HCT116 (cell line): ENCODE results near the gene AP1B1. TPM values are rescaled to one million over a fixed set of nuclear protein-coding genes. Genes with fewer than 3 reads are reported as not detected.

Experiments
- ATAC-seq: fragments of 200-7000 bp; cut with Tn5 transposase; 2 replicates; pipeline ENCODE4 v1.9.1; 2020; ENCODE audit warnings: mild to moderate bottlenecking, moderate library complexity
- BruUV-seq: library from RNA; stranded (reverse); fragments of 400-500 nt; replicated peaks from 2 replicates; lab custom pipeline; 2021; lab: Mats Ljungman, UMichigan
- CTCF ChIA-PET: fragments of 300-600 bp; sonication (Branson Sonifier 250); formaldehyde crosslinking; loops from one replicate; lab custom pipeline; 2021; ENCODE audit warnings: antibody characterized with exemption; lab: Charles Lee
- POLR2A ChIA-PET: fragments of 300-600, 350-600 bp; sonication (Branson Sonifier 250); formaldehyde crosslinking; loops from one replicate; lab custom pipeline; 2021; ENCODE audit warnings: antibody characterized with exemption; lab: Charles Lee
- RAD21 ChIA-PET, 2 experiments: fragments of 300-600 bp; sonication (Branson Sonifier 250); formaldehyde crosslinking; loops; one replicate each; lab custom pipeline; 2023; ENCODE audit warnings: low total read pairs in 2 of 2; ENCODE audit not compliant: uncharacterized antibody in 2 of 2, unreplicated experiment in 2 of 2, low non-redundant PET in 1 of 2; lab: Charles Lee
- DNase-seq: peaks from one replicate; pipeline ENCODE4 v3.0.0-alpha.2; 2010; ENCODE audit warnings: low read depth, low spot score
- H2AFZ ChIP-seq: fragments of 200-600 bp; shearing (Covaris generic), sonication (generic); 2 replicates; pipeline ENCODE4 v1.6.1; 2017; ENCODE audit warnings: low read depth, mixed run types, mixed read lengths, antibody characterized with exemption, low read length; ENCODE audit not compliant: poor library complexity, severe bottlenecking
- H3K27ac ChIP-seq: 2 replicates; pipeline ENCODE4 v1.5.1; 2012; ENCODE audit warnings: low read depth, low read length
- H3K27me3 ChIP-seq: fragments of 200-600 bp; sonication (generic); 2 replicates; pipeline ENCODE4 v1.6.1; 2016; ENCODE audit warnings: mixed run types, low read length, mixed read lengths; ENCODE audit not compliant: insufficient read depth
- H3K36me3 ChIP-seq, 2 experiments: fragments of 200-500 bp in 1 of 2; fragments of 200-600 bp in 1 of 2; sonication (Bioruptor generic) in 1 of 2; sonication (generic) in 1 of 2; 2 replicates each; pipeline versions ENCODE4 v1.5.1 to v1.6.1; 2014 to 2016; ENCODE audit warnings: low read length in 2 of 2, inconsistent platforms in 1 of 2, mixed read lengths in 1 of 2, mixed run types in 1 of 2; ENCODE audit not compliant: insufficient read depth in 2 of 2, control insufficient read depth in 1 of 2
- H3K4me1 ChIP-seq, 2 experiments: fragments of 200-600 bp in 1 of 2; sonication (generic) in 1 of 2; 2 replicates each; pipeline versions ENCODE4 v1.5.1 to v1.6.1; 2012 to 2017; ENCODE audit warnings: low read length in 2 of 2, inconsistent platforms in 1 of 2, mild to moderate bottlenecking in 1 of 2, mixed read lengths in 1 of 2, mixed run types in 1 of 2, moderate library complexity in 1 of 2; ENCODE audit not compliant: insufficient read depth in 2 of 2, control insufficient read depth in 1 of 2
- H3K4me2 ChIP-seq: fragments of 200-600 bp; sonication (generic); 2 replicates; pipeline ENCODE4 v1.6.1; 2017; ENCODE audit warnings: mixed run types, low read length, mixed read lengths
- H3K4me3 ChIP-seq, 2 experiments: fragments of 200-600 bp in 1 of 2; sonication (generic) in 1 of 2; replicated peaks in 1 of 2; 2 replicates each; pipeline ENCODE4 v1.5.1; 2011 to 2016; ENCODE audit warnings: low read length in 2 of 2, control low read depth in 1 of 2, low read depth in 1 of 2, mild to moderate bottlenecking in 1 of 2, mixed read lengths in 1 of 2, mixed run types in 1 of 2
- H3K79me2 ChIP-seq: fragments of 200-600 bp; sonication (generic); 2 replicates; pipeline ENCODE4 v1.6.1; 2017; ENCODE audit warnings: mild to moderate bottlenecking, mixed run types, low read length, moderate library complexity, mixed read lengths; ENCODE audit not compliant: insufficient read depth
- H3K9ac ChIP-seq: fragments of 200-600 bp; sonication (generic); 2 replicates; pipeline ENCODE4 v1.6.1; 2016; ENCODE audit warnings: low read length, mixed read lengths
- H3K9me2 ChIP-seq: fragments of 200-600 bp; sonication (generic), shearing (Covaris generic); 2 replicates; pipeline ENCODE4 v1.6.1; 2017; ENCODE audit warnings: mixed run types, mild to moderate bottlenecking, moderate library complexity; ENCODE audit not compliant: insufficient read depth
- H3K9me3 ChIP-seq, 2 experiments: fragments of 200-500 bp in 1 of 2; fragments of 200-600 bp in 1 of 2; sonication (Bioruptor generic) in 1 of 2; sonication (generic) in 1 of 2; 2 replicates each; pipeline ENCODE4 v1.6.1; 2014 to 2017; ENCODE audit warnings: low read length in 2 of 2, mixed read lengths in 2 of 2, inconsistent platforms in 1 of 2, low read depth in 1 of 2, mild to moderate bottlenecking in 1 of 2, mixed run types in 1 of 2, moderate library complexity in 1 of 2; ENCODE audit not compliant: control insufficient read depth in 1 of 2, insufficient read depth in 1 of 2
- H4K20me1 ChIP-seq: fragments of 200-600 bp; sonication (generic), shearing (Covaris generic); 2 replicates; pipeline ENCODE4 v1.6.1; 2017; ENCODE audit warnings: mixed run types, mild to moderate bottlenecking, moderate library complexity; ENCODE audit not compliant: insufficient read depth
- CEBPB ChIP-seq: IDR thresholded peaks from 2 replicates; pipeline ENCODE4 v1.6.1; 2012; ENCODE audit warnings: low read depth
- EGR1 ChIP-seq: IDR thresholded peaks from 2 replicates; pipeline ENCODE4 v1.6.1; 2012; ENCODE audit warnings: low read depth
- ELF1 ChIP-seq: IDR thresholded peaks from 2 replicates; pipeline ENCODE4 v1.6.1; 2012; ENCODE audit warnings: low read depth, borderline replicate concordance
- EZH2 ChIP-seq: fragments of 200-600 bp; sonication (generic); IDR thresholded peaks from 2 replicates; pipeline ENCODE4 v1.6.1; 2017; ENCODE audit warnings: antibody characterized with exemption, mixed run types
- EZH2phosphoT487 ChIP-seq: fragments of 200-600 bp; IDR thresholded peaks from 2 replicates; pipeline ENCODE4 v1.6.1; 2018; ENCODE audit warnings: antibody characterized with exemption, borderline replicate concordance
- FOSL1 ChIP-seq: IDR thresholded peaks from 2 replicates; pipeline ENCODE4 v1.6.1; 2012; ENCODE audit warnings: low read depth
- POLR2AphosphoS5 ChIP-seq: IDR thresholded peaks from 2 replicates; pipeline ENCODE4 v1.6.1; 2011; ENCODE audit warnings: mild to moderate bottlenecking, low read depth, low read length, moderate library complexity
- SIN3A ChIP-seq: IDR thresholded peaks from 2 replicates; pipeline ENCODE4 v1.6.1; 2012; ENCODE audit warnings: low read depth
- SP1 ChIP-seq: IDR thresholded peaks from 2 replicates; pipeline ENCODE4 v1.6.1; 2012; ENCODE audit warnings: low read depth
- SRF ChIP-seq: IDR thresholded peaks from 2 replicates; pipeline ENCODE4 v1.6.1; 2012; ENCODE audit warnings: low read depth
- TCF7L2 ChIP-seq: IDR thresholded peaks from 2 replicates; pipeline ENCODE4 v1.7.0; 2011; ENCODE audit warnings: borderline replicate concordance, inconsistent platforms; ENCODE audit not compliant: insufficient read depth, insufficient read length; ENCODE audit errors: extremely low read depth
- YY1 ChIP-seq: IDR thresholded peaks from 2 replicates; pipeline ENCODE4 v1.6.1; 2011; ENCODE audit warnings: low read length, low read depth, moderate library complexity, mild to moderate bottlenecking; ENCODE audit not compliant: insufficient replicate concordance; ENCODE audit errors: extremely low read depth
- ZFX ChIP-seq: fragments of 450-650 bp; IDR thresholded peaks from 2 replicates; pipeline ENCODE4 v1.6.1; 2017
- intact Hi-C: fragments of 100-400 bp; cut with micrococcal nuclease; formaldehyde crosslinking; loops from 2 replicates; pipeline ENCODE4 v1.10.0; 2022
- total RNA-seq: library from RNA; stranded (reverse); gene quantifications from one replicate; pipeline ENCODE4 v1.2.1, GENCODE V29; 2021; ENCODE audit not compliant: unreplicated experiment
- TF ChIP-seq, protein P1 (sequence below): IDR thresholded peaks from 2 replicates; pipeline ENCODE4 v1.6.1; 2012; ENCODE audit warnings: low read depth
- TF ChIP-seq, protein P2 (sequence below): IDR thresholded peaks from 2 replicates; pipeline ENCODE4 v1.6.1; 2012

Gene AP1B1
- total RNA-seq, 1 experiment from 2014 or later, result 60.4 TPM

- Histone ChIP-seq H3K27me3 (no peaks in the 10 kb centered on the region), H2AFZ (no peak overlapping the region), H3K9ac (no peak overlapping the region), H4K20me1 (no peaks in the 10 kb centered on the region), H3K9me3 (no peaks in the 10 kb centered on the region), H3K27ac (peak overlapping the region; percentile 31; the same call in 1 of the 2 replicates), H3K4me2 (no peak overlapping the region), H3K79me2 (peaks cover 7% of the 10 kb centered on the region; the same call in 1 of the 2 replicates), H3K4me1 (peaks cover 35 to 63% of the 10 kb centered on the region in 2 experiments), H3K36me3 (no peaks in the 10 kb centered on the region), H3K4me3 (no peak overlapping the region), H3K9me2 (no peaks in the 10 kb centered on the region)
- POLR2A ChIA-PET, result no interaction called here
- CTCF ChIA-PET, result no interaction called here
- TF ChIP-seq CEBPB, result no peak
- no peak for TF ChIP-seq SIN3A
- no peak for TF ChIP-seq SRF
- TF ChIP-seq EGR1, result no peak
- no peak for TF ChIP-seq TCF7L2
- no peak for TF ChIP-seq FOSL1
- no peak for TF ChIP-seq ELF1
- no peak for TF ChIP-seq POLR2AphosphoS5
- TF ChIP-seq SP1, result no peak
- TF ChIP-seq EZH2, result no peak
- TF ChIP-seq YY1, result no peak
- TF ChIP-seq, protein P1, sequence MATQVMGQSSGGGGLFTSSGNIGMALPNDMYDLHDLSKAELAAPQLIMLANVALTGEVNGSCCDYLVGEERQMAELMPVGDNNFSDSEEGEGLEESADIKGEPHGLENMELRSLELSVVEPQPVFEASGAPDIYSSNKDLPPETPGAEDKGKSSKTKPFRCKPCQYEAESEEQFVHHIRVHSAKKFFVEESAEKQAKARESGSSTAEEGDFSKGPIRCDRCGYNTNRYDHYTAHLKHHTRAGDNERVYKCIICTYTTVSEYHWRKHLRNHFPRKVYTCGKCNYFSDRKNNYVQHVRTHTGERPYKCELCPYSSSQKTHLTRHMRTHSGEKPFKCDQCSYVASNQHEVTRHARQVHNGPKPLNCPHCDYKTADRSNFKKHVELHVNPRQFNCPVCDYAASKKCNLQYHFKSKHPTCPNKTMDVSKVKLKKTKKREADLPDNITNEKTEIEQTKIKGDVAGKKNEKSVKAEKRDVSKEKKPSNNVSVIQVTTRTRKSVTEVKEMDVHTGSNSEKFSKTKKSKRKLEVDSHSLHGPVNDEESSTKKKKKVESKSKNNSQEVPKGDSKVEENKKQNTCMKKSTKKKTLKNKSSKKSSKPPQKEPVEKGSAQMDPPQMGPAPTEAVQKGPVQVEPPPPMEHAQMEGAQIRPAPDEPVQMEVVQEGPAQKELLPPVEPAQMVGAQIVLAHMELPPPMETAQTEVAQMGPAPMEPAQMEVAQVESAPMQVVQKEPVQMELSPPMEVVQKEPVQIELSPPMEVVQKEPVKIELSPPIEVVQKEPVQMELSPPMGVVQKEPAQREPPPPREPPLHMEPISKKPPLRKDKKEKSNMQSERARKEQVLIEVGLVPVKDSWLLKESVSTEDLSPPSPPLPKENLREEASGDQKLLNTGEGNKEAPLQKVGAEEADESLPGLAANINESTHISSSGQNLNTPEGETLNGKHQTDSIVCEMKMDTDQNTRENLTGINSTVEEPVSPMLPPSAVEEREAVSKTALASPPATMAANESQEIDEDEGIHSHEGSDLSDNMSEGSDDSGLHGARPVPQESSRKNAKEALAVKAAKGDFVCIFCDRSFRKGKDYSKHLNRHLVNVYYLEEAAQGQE, result no peak
- TF ChIP-seq EZH2phosphoT487, result no peak
- TF ChIP-seq, protein P2, sequence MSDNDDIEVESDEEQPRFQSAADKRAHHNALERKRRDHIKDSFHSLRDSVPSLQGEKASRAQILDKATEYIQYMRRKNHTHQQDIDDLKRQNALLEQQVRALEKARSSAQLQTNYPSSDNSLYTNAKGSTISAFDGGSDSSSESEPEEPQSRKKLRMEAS, result no peak
- no peak for TF ChIP-seq ZFX
- DNase-seq, result no peak
- RAD21 ChIA-PET, result no interaction called here
- no peak for ATAC-seq
- intact Hi-C loops, result no loop called here
- no TSS peak for BruUV-seq
Measured at GRCh38 chr22:29309332-29310064, 78.9 kb downstream of the AP1B1 start.
